Spleen (tissue), 11 donors: ENCODE measurements around the gene RNASE2. TPM values are rescaled to one million over a fixed set of nuclear protein-coding genes. Genes with fewer than 3 reads are reported as not detected.

Experiments
- DNase-seq: peaks from one replicate; pipeline ENCODE4 v3.0.0-alpha.2; 2020
- H3K27ac ChIP-seq, 8 donors: fragments of 200-600 bp; sonication (generic) in 7 of 8; 1 replicate in 4 of 8; 2 replicates in 4 of 8; pipeline versions ENCODE4 v1.5.0 to v1.8.0; 2016 to 2021; ENCODE audit warnings: inconsistent platforms in 4 of 8, mild to moderate bottlenecking in 4 of 8, moderate library complexity in 1 of 8
- H3K27me3 ChIP-seq, 7 donors: fragments of 200-600 bp; sonication (generic) in 6 of 7; replicated peaks in 1 of 7; 1 replicate in 4 of 7; 2 replicates in 3 of 7; pipeline versions ENCODE4 v1.5.0 to v1.8.0; 2016 to 2021; ENCODE audit warnings: inconsistent platforms in 3 of 7, mild to moderate bottlenecking in 1 of 7
- H3K36me3 ChIP-seq, 6 donors: fragments of 200-600 bp; sonication (generic) in 5 of 6; 1 replicate in 4 of 6; 2 replicates in 2 of 6; pipeline versions ENCODE4 v1.5.0 to v1.8.0; 2016 to 2021; ENCODE audit warnings: inconsistent platforms in 2 of 6
- H3K4me1 ChIP-seq, 6 donors: fragments of 200-600 bp; sonication (generic) in 5 of 6; 1 replicate in 3 of 6; 2 replicates in 3 of 6; pipeline versions ENCODE4 v1.5.0 to v1.8.0; 2016 to 2021; ENCODE audit warnings: inconsistent platforms in 3 of 6
- H3K4me3 ChIP-seq, 8 donors: fragments of 200-600 bp; sonication (generic) in 7 of 8; 1 replicate in 4 of 8; 2 replicates in 4 of 8; pipeline versions ENCODE4 v1.5.0 to v1.8.0; 2016 to 2021; ENCODE audit warnings: inconsistent platforms in 4 of 8, mild to moderate bottlenecking in 4 of 8, moderate library complexity in 2 of 8
- H3K9me3 ChIP-seq, 8 donors: fragments of 200-600 bp; sonication (generic) in 7 of 8; 1 replicate in 4 of 8; 2 replicates in 4 of 8; pipeline versions ENCODE4 v1.5.0 to v1.8.0; 2016 to 2021; ENCODE audit warnings: inconsistent platforms in 4 of 8
- CTCF ChIP-seq, 11 experiments: fragments of 200-600 bp in 7 of 11; fragments of 450-650 bp in 4 of 11; sonication (generic) in 4 of 11; IDR thresholded peaks in 8 of 11; conservative IDR thresholded peaks in 3 of 11; 1 replicate in 7 of 11; 2 replicates in 4 of 11; pipeline versions ENCODE4 v1.4.0 to v1.8.0; 2016 to 2021; ENCODE audit warnings: antibody characterized with exemption in 11 of 11, inconsistent platforms in 4 of 11, mild to moderate bottlenecking in 1 of 11
- POLR2A ChIP-seq, 3 donors: fragments of 450-650 bp; IDR thresholded peaks; one replicate each; pipeline ENCODE4 v1.5.1; 2017; ENCODE audit warnings: antibody characterized with exemption in 3 of 3, mild to moderate bottlenecking in 1 of 3
- POLR2AphosphoS5 ChIP-seq, 3 donors: sonication (generic); formaldehyde crosslinking; IDR thresholded peaks; one replicate each; pipeline ENCODE4 v1.5.1; 2017; ENCODE audit warnings: antibody characterized with exemption in 3 of 3
- WGBS, 5 donors: extraction: QIAGEN DNeasy Blood & Tissue Kit in 3 of 5; methylation state at CpG; one replicate each; pipeline versions ENCODE4 v1.1.5 to v1.1.7; 2013 to 2018; 5-methylcytosine and 5-hydroxymethylcytosine counted together
- intact Hi-C: fragments of 100-400 bp; cut with DNase I; formaldehyde crosslinking; loops from one replicate; pipeline ENCODE4 v1.15.0; 2023; ENCODE audit warnings: low total_unique reads
- polyA plus RNA-seq, 3 donors: library from polyadenylated mRNA; stranded (reverse); fragments of 200-250 nt; gene quantifications; one replicate each; pipeline ENCODE4 v1.2.1, GENCODE V29; 2013
- total RNA-seq, 7 donors: library from RNA; depleted of rRNA in 3 of 7; stranded (reverse); fragments of >200 nt in 3 of 7; fragmentation: NEBNext Ultra II Directional in 4 of 7; extraction: Animal tissue kit (Norgen Biotek cat#: 25700) in 4 of 7; gene quantifications; one replicate each; pipeline versions ENCODE4 v1.1.0 to v1.2.1, GENCODE V29; 2016 to 2021
- donor health status: healthy with polysubstance abuse.
- donor health status: DM: no; HTN: no; CAD: no; lungs with moderate emphysema.
- donor health status: DM: no; HTN: no; CAD: no.
- donor health status: Bipolar disorder and iron deficiency.
- donor health status: healthy.
- donor health status: DM: no; HTN: no; CAD: no.
- donor health status: DM: yes; HTN: yes; CAD: no.

The RNASE2 gene
- total and polyA plus RNA-seq, 10 donors: 4.5 to 27.6 (median 11.4) TPM

- intact Hi-C loops: no loop called here
- H3K9me3 ChIP-seq: no peaks in the 10 kb centered on the region
- no peak for TF ChIP-seq POLR2A (IDR thresholded peaks at IDR 0.05)
- no peak for TF ChIP-seq POLR2AphosphoS5 (IDR thresholded peaks at IDR 0.05)
- no peak for TF ChIP-seq CTCF (IDR thresholded peaks at IDR 0.05 in 8 of 11, conservative IDR thresholded peaks at IDR 0.05 in 3 of 11)
Observed at GRCh38 chr14:20986811-20987210, 31.5 kb downstream of the RNASE2 start.

DNA sequence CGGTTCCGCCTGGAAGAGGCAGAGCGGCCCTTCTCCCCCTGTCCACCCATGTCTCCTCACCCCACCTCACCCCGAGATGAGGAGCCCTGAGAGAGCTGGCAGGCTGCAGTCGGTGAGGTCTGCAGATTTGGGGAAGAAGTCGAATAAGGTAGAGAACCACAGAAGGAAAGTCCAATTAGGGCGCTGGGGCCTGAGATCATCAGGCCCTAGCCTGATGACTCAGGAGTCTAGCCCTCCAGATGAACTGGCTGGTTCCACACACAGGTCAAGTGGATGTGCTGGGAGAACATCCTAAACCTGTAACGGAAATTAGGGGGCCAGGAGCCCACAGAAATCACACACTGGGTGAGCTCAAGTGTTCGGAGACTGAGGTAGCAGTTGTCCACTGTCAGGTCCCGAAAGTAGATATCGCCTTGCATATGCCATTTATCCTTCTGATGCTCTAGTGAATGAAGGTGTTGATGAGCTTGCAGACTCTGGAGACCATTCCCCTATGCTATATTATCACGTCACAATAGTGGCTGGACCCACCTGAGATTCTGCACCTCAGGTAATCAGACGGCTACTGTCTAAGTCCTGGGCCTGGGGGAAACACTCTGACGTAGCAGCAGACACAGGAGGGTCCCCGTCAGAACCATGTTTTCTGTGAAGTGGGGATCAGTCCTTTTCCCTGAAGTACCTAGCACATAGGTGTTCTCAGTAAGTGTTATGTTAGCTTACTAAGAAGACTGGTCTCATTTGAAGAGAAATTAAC, 33.6 kb downstream of the RNASE2 start:
- Histone ChIP-seq H3K36me3 (peaks cover 0 to 30% (median 24%) of the 10 kb centered on the region in 6 donors), H3K4me3 (peak overlapping the region in 7 of 8 donors; percentile 76 to 99 (median 93)), H3K27me3 (no peaks in the 10 kb centered on the region), H3K27ac (peak overlapping the region; percentile 58 to 89 (median 86)), H3K9me3 (no peaks in the 10 kb centered on the region), H3K4me1 (peaks cover 16 to 46% (median 35%) of the 10 kb centered on the region in 6 donors)
- intact Hi-C loops: no loop called here
- WGBS, 5 donors: 76 to 88% (median 77%) methylated on average over 15 of the region's 15 CpGs
- TF ChIP-seq CTCF (IDR thresholded peaks at IDR 0.05 in 8 of 11, conservative IDR thresholded peaks at IDR 0.05 in 3 of 11) (no peak), POLR2AphosphoS5 (IDR thresholded peaks at IDR 0.05) (no peak)
- DNase-seq: no peak

More at GRCh38 chr14:20986811-20987210, 31.5 kb downstream of the RNASE2 start:
- WGBS, 5 donors: 67 to 83% (median 69%) methylated on average over 2 of the region's 2 CpGs
- peaks cover 0 to 9% (median 3%) of the 10 kb centered on the region in 6 donors for H3K36me3 ChIP-seq
- no peaks in the 10 kb centered on the region for H3K27me3 ChIP-seq
- peak overlapping the region in 2 of 8 donors; percentile 1 to 17 for H3K27ac ChIP-seq
- H3K4me1 ChIP-seq: peaks cover 16 to 37% (median 30%) of the 10 kb centered on the region in 6 donors
- no peak overlapping the region for H3K4me3 ChIP-seq
- DNase-seq: no peak

GRCh38 chr14:20989471-20989786, 34.1 kb downstream of the RNASE2 start:
- H3K4me3 ChIP-seq: peak overlapping the region in 7 of 8 donors; percentile 76 to 99 (median 93)
- H3K36me3 ChIP-seq: peaks cover 0 to 35% (median 29%) of the 10 kb centered on the region in 6 donors
- H3K27ac ChIP-seq: peak overlapping the region; percentile 58 to 89 (median 86)
- H3K4me1 ChIP-seq: peaks cover 16 to 46% (median 35%) of the 10 kb centered on the region in 6 donors
- DNase-seq: no peak
- intact Hi-C loops: no loop called here
- no peak for TF ChIP-seq POLR2AphosphoS5 (IDR thresholded peaks at IDR 0.05)
- no peak for TF ChIP-seq CTCF (IDR thresholded peaks at IDR 0.05 in 8 of 11, conservative IDR thresholded peaks at IDR 0.05 in 3 of 11)
- no peak for TF ChIP-seq POLR2A (IDR thresholded peaks at IDR 0.05)
- WGBS, 5 donors: 0 to 2% (median 1%) methylated on average over 11 of the region's 11 CpGs
- H3K9me3 ChIP-seq: no peaks in the 10 kb centered on the region
- no peaks in the 10 kb centered on the region for H3K27me3 ChIP-seq

- peak within 1 kb of the TSS; percentile 58 to 89 (median 86) for H3K27ac ChIP-seq
- H3K4me1 ChIP-seq: peaks cover 16 to 46% (median 35%) of the 10 kb centered on the region in 6 donors
- H3K9me3 ChIP-seq: no peaks in the 10 kb centered on the region
- 0 to 1% (median 1%) methylated on average over 40 to 42 of the region's 42 CpGs for WGBS, 5 donors
- H3K4me3 ChIP-seq: peak within 1 kb of the TSS; percentile 66 to 99 (median 88)
- H3K27me3 ChIP-seq: no peaks in the 10 kb centered on the region
- H3K36me3 ChIP-seq: peaks cover 0 to 41% (median 35%) of the 10 kb centered on the region in 6 donors
- peak in 6 of 11 experiments; percentile 5 to 41 (median 24) for TF ChIP-seq CTCF (IDR thresholded peaks at IDR 0.05 in 8 of 11, conservative IDR thresholded peaks at IDR 0.05 in 3 of 11)
- TF ChIP-seq POLR2A (IDR thresholded peaks at IDR 0.05): no peak
- peak; percentile 86 to 92 (median 88) for TF ChIP-seq POLR2AphosphoS5 (IDR thresholded peaks at IDR 0.05)
- intact Hi-C loops: no loop called here
- DNase-seq: peak; percentile 94
Observed at GRCh38 chr14:20989787-20990600, 34.7 kb downstream of the RNASE2 start, which contains the start of gene METTL17. Gene METTL17, plus strand, starts transcription at chr14:20989980. Its CDS starts 23 bp downstream, at chr14:20990003.
